ENCODE measurements around the gene ZNF441. TPM values are rescaled to one million over a fixed set of nuclear protein-coding genes. Genes with fewer than 3 reads are reported as not detected.

ZNF441 gene
- total RNA-seq, 1 experiment from 2014 or later = 0.85 TPM

GRCh38 chr19:11814029-11814699, 47.4 kb downstream of the ZNF441 start, which contains the start of gene ZNF440:
Gene ZNF440, plus strand, starts transcription at chr19:11814273. Its CDS starts 175 bp downstream, at chr19:11814448.
- peak; percentile 98 for DNase-seq
- peaks cover 5 to 9% of the 10 kb centered on the region in 2 experiments for H3K4me1 Mint-ChIP-seq
- H4K8ac ChIP-seq (replicated peaks; ENCODE audit: insufficient read length, low read depth, low read length) = no peak within 1 kb of the TSS
- no peak within 1 kb of the TSS for H3K18ac ChIP-seq (ENCODE audit: insufficient read length, low read depth, low read length)
- no peaks in the 10 kb centered on the region for H3K79me1 ChIP-seq (ENCODE audit: insufficient read depth, low read depth, low read length, poor library complexity, severe bottlenecking)
- no peak within 1 kb of the TSS for H4K91ac ChIP-seq (ENCODE audit: insufficient read length, low read depth, low read length)
- no peak within 1 kb of the TSS for H2BK20ac ChIP-seq (ENCODE audit: low read depth, low read length, poor library complexity, severe bottlenecking)
- peaks cover 4% of the 10 kb centered on the region in 2 experiments; a peak in 3 of 5 replicates for H3K9me3 Mint-ChIP-seq
- no peak within 1 kb of the TSS for H2BK15ac ChIP-seq (ENCODE audit: low read depth, low read length)
- no peaks in the 10 kb centered on the region for H3K9me3 ChIP-seq (ENCODE audit: control insufficient read depth, low read depth, low read length)
- H3K27me3 Mint-ChIP-seq (ENCODE audit: low read depth) = peaks cover 75% of the 10 kb centered on the region
- no peaks in the 10 kb centered on the region for H3K79me2 ChIP-seq (ENCODE audit: insufficient read depth, low read length)
- no peak within 1 kb of the TSS for H3T11ph ChIP-seq (ENCODE audit: low read length)
- no peak within 1 kb of the TSS for H4K5ac ChIP-seq (ENCODE audit: insufficient read length, low read depth, low read length)
- peaks cover 4% of the 10 kb centered on the region for H3K23me2 ChIP-seq (ENCODE audit: insufficient read length, low read depth, low read length, poor library complexity, severe bottlenecking)
- H3K27me3 ChIP-seq (ENCODE audit: insufficient read depth, low read length) = peaks cover 8% of the 10 kb centered on the region; the same call in 1 of the 2 replicates
- no peak within 1 kb of the TSS for H3K56ac ChIP-seq (ENCODE audit: insufficient read length, low read depth, low read length)
- TF ChIP-seq CTCF (conservative IDR thresholded peaks at IDR 0.05) = no peak
- H2BK12ac ChIP-seq (ENCODE audit: insufficient read length, low read depth, low read length) = no peak within 1 kb of the TSS
- no peak within 1 kb of the TSS for H2BK120ac ChIP-seq (ENCODE audit: low read depth, low read length, poor library complexity, severe bottlenecking)
- H3K36me3 Mint-ChIP-seq (ENCODE audit: insufficient read depth in 1 of 3, low read depth in 3 of 3) = peaks cover 0 to 9% (median 4%) of the 10 kb centered on the region in 3 experiments; a peak in 3 of 7 replicates
- H3K4me3 Mint-ChIP-seq = peak within 1 kb of the TSS; percentile 82 to 94
- no peak within 1 kb of the TSS for H2AK5ac ChIP-seq (ENCODE audit: insufficient read length, low read length)
- peak within 1 kb of the TSS; percentile 68 for H3K9ac ChIP-seq (ENCODE audit: extremely low read depth, insufficient read length, low read length)
- H3K14ac ChIP-seq (ENCODE audit: insufficient read depth, low read length) = no peak within 1 kb of the TSS
- no CpG with 5 or more reads among the region's 55 CpGs for WGBS (ENCODE audit: extremely low coverage, insufficient read length, low lambda C conversion rate)
- no peaks in the 10 kb centered on the region for H4K20me1 ChIP-seq (ENCODE audit: control insufficient read depth, insufficient read depth, insufficient read length)
- H3K27ac ChIP-seq (ENCODE audit: insufficient read length, low read depth, low read length) = no peak within 1 kb of the TSS
- H3K4ac ChIP-seq (ENCODE audit: low read depth, low read length) = no peak within 1 kb of the TSS
- no peak within 1 kb of the TSS; a peak in 1 of 7 replicates for H3K27ac Mint-ChIP-seq
- no peak within 1 kb of the TSS for H2BK5ac ChIP-seq (ENCODE audit: insufficient read length, low read length)
- H3K4me1 ChIP-seq (ENCODE audit: insufficient read depth, low read length) = no peaks in the 10 kb centered on the region
- H3K23ac ChIP-seq (ENCODE audit: insufficient read length, low read depth, low read length) = no peak within 1 kb of the TSS
- H3K4me2 ChIP-seq (ENCODE audit: insufficient read depth, insufficient read length, low read length) = peak within 1 kb of the TSS; percentile 46
- H2AFZ ChIP-seq (ENCODE audit: low read length) = no peak within 1 kb of the TSS
